ENCODE measurements around the gene ADD2. TPM values are rescaled to one million over a fixed set of nuclear protein-coding genes. Genes with fewer than 3 reads are reported as not detected.

ADD2 gene
- total RNA-seq, 1 donor from 2014 or later, result 45.3 TPM

- peaks cover 30% of the 10 kb centered on the region for H3K36me3 Mint-ChIP-seq
- no peak for TF ChIP-seq EZH2phosphoT487 (IDR thresholded peaks at IDR 0.05)
- no peak for TF ChIP-seq EZH2 (IDR thresholded peaks at IDR 0.05)
- TF ChIP-seq CTCF (IDR thresholded peaks at IDR 0.05), result no peak
- Histone ChIP-seq H3K79me2 (ENCODE audit: low read depth) (no peaks in the 10 kb centered on the region), H3K36me3 (no peaks in the 10 kb centered on the region), H3K4me1 (no peaks in the 10 kb centered on the region), H3K4me2 (no peak overlapping the region), H3F3A (ENCODE audit: low read depth) (no peaks in the 10 kb centered on the region), H4K20me1 (ENCODE audit: low read depth) (no peaks in the 10 kb centered on the region), H3K27ac (no peak overlapping the region), H3K9ac (no peak overlapping the region), H3K4me3 (no peak overlapping the region), H3K27me3 (no peaks in the 10 kb centered on the region), H2AFZ (replicated peaks) (no peak overlapping the region), H3K9me3 (ENCODE audit: low read depth) (no peaks in the 10 kb centered on the region)
- DNase-seq (ENCODE audit: low spot score), result no peak
- H3K4me3 Mint-ChIP-seq, result no peak overlapping the region
- no peaks in the 10 kb centered on the region for H3K9me3 Mint-ChIP-seq
- no peaks in the 10 kb centered on the region for H3K4me1 Mint-ChIP-seq
- H3K27ac Mint-ChIP-seq, result no peak overlapping the region
- H3K27me3 Mint-ChIP-seq (ENCODE audit: insufficient read depth, low read depth), result peaks cover 3% of the 10 kb centered on the region
These were observed 103.5 kb downstream of the ADD2 start for GRCh38 chr2:70664525-70664924.

GRCh38 chr2:70663411-70663810 is 104.6 kb downstream of the ADD2 start:
- Histone ChIP-seq H3K27me3 (no peaks in the 10 kb centered on the region), H3K4me3 (no peak overlapping the region), H4K20me1 (ENCODE audit: low read depth) (peaks cover under 1% of the 10 kb centered on the region), H3K9me3 (ENCODE audit: low read depth) (no peaks in the 10 kb centered on the region), H3K79me2 (ENCODE audit: low read depth) (no peaks in the 10 kb centered on the region), H2AFZ (replicated peaks) (no peak overlapping the region), H3K9ac (no peak overlapping the region), H3F3A (ENCODE audit: low read depth) (peaks cover 3% of the 10 kb centered on the region), H3K36me3 (no peaks in the 10 kb centered on the region), H3K4me1 (peaks cover 3% of the 10 kb centered on the region), H3K27ac (no peak overlapping the region), H3K4me2 (no peak overlapping the region)
- peaks cover 29% of the 10 kb centered on the region for H3K36me3 Mint-ChIP-seq
- no peaks in the 10 kb centered on the region for H3K9me3 Mint-ChIP-seq
- no peak for DNase-seq (ENCODE audit: low spot score)
- H3K4me3 Mint-ChIP-seq, result no peak overlapping the region
- H3K27me3 Mint-ChIP-seq (ENCODE audit: insufficient read depth, low read depth), result no peaks in the 10 kb centered on the region
- peaks cover 3% of the 10 kb centered on the region for H3K4me1 Mint-ChIP-seq
- no peak overlapping the region for H3K27ac Mint-ChIP-seq
- TF ChIP-seq EZH2phosphoT487 (IDR thresholded peaks at IDR 0.05), result no peak
- TF ChIP-seq EZH2 (IDR thresholded peaks at IDR 0.05), result no peak
- TF ChIP-seq CTCF (IDR thresholded peaks at IDR 0.05), result no peak

- Mint-ChIP-seq H3K9me3 (no peaks in the 10 kb centered on the region), H3K4me1 (peaks cover 11% of the 10 kb centered on the region), H3K36me3 (peaks cover 15% of the 10 kb centered on the region), H3K27me3 (ENCODE audit: insufficient read depth, low read depth) (no peaks in the 10 kb centered on the region), H3K4me3 (no peak overlapping the region), H3K27ac (no peak overlapping the region)
- Histone ChIP-seq H3K79me2 (ENCODE audit: low read depth) (no peaks in the 10 kb centered on the region), H3K36me3 (no peaks in the 10 kb centered on the region), H3K9me3 (ENCODE audit: low read depth) (no peaks in the 10 kb centered on the region), H3F3A (ENCODE audit: low read depth) (peaks cover 12% of the 10 kb centered on the region), H3K4me2 (no peak overlapping the region), H2AFZ (replicated peaks) (no peak overlapping the region), H3K27me3 (no peaks in the 10 kb centered on the region), H4K20me1 (ENCODE audit: low read depth) (peaks cover 3% of the 10 kb centered on the region), H3K4me1 (peaks cover 8% of the 10 kb centered on the region), H3K9ac (no peak overlapping the region), H3K4me3 (no peak overlapping the region), H3K27ac (no peak overlapping the region)
- no peak for DNase-seq (ENCODE audit: low spot score)
- TF ChIP-seq EZH2 (IDR thresholded peaks at IDR 0.05) (no peak), CTCF (IDR thresholded peaks at IDR 0.05) (no peak)
These were observed 108.4 kb downstream of the ADD2 start for GRCh38 chr2:70659551-70659950.

All from neural progenitor cell (in vitro differentiated cells).